Fibroblast of lung (primary cell): ENCODE results near the gene ABCA7. TPM values are rescaled to one million over a fixed set of nuclear protein-coding genes. Genes with fewer than 3 reads are reported as not detected.

Experiments used
- DNase-seq, 2 donors: peaks; one replicate each; pipeline versions ENCODE4 v3.0.0 to v3.0.0-alpha.2; 2010; ENCODE audit warnings: low read depth in 2 of 2
- H2AFZ ChIP-seq: 2 replicates; pipeline ENCODE4 v1.5.1; 2012; ENCODE audit warnings: low read length, control low read depth, inconsistent platforms
- H3K27ac ChIP-seq: 2 replicates; pipeline ENCODE4 v1.5.1; 2011; ENCODE audit warnings: low read length, control low read depth; ENCODE audit not compliant: insufficient read depth
- H3K27me3 ChIP-seq: 2 replicates; pipeline ENCODE4 v1.5.1; 2011; ENCODE audit warnings: mild to moderate bottlenecking, low read length; ENCODE audit not compliant: control insufficient read depth, insufficient read depth
- H3K36me3 ChIP-seq: 2 replicates; pipeline ENCODE4 v1.5.1; 2011; ENCODE audit warnings: low read length; ENCODE audit not compliant: control insufficient read depth, insufficient read depth
- H3K4me1 ChIP-seq: 2 replicates; pipeline ENCODE4 v1.5.1; 2011; ENCODE audit warnings: low read length; ENCODE audit not compliant: control insufficient read depth, insufficient read depth; ENCODE audit errors: extremely low read depth
- H3K4me2 ChIP-seq: 2 replicates; pipeline ENCODE4 v1.5.1; 2011; ENCODE audit warnings: low read length, control low read depth; ENCODE audit not compliant: insufficient read depth; ENCODE audit errors: extremely low read depth
- H3K4me3 ChIP-seq, 4 experiments: fragments of 200-600 bp in 1 of 4; sonication (generic) in 1 of 4; replicated peaks in 1 of 4; 2 replicates each; pipeline ENCODE4 v1.5.1; 2011 to 2016; ENCODE audit warnings: low read length in 4 of 4, low read depth in 3 of 4, mild to moderate bottlenecking in 3 of 4, control low read depth in 2 of 4, inconsistent platforms in 1 of 4, mixed read lengths in 1 of 4; ENCODE audit not compliant: insufficient read depth in 1 of 4; ENCODE audit errors: control extremely low read depth in 1 of 4
- H3K79me2 ChIP-seq: 2 replicates; pipeline ENCODE4 v1.5.1; 2012; ENCODE audit warnings: mild to moderate bottlenecking, low read length, inconsistent platforms; ENCODE audit not compliant: control insufficient read depth, insufficient read depth
- H3K9ac ChIP-seq: 2 replicates; pipeline ENCODE4 v1.5.1; 2011; ENCODE audit warnings: mild to moderate bottlenecking, low read length, control low read depth; ENCODE audit not compliant: insufficient read depth
- H3K9me3 ChIP-seq: 2 replicates; pipeline ENCODE4 v1.5.1; 2012; ENCODE audit warnings: low read depth, low read length; ENCODE audit not compliant: control insufficient read depth, insufficient read depth
- H4K20me1 ChIP-seq: 2 replicates; pipeline ENCODE4 v1.5.1; 2011; ENCODE audit warnings: low read length; ENCODE audit not compliant: control insufficient read depth, insufficient read depth; ENCODE audit errors: extremely low read depth
- EZH2 ChIP-seq: IDR thresholded peaks from 2 replicates; pipeline ENCODE4 v1.5.1; 2012; ENCODE audit warnings: low read length, control low read depth, mild to moderate bottlenecking; ENCODE audit errors: missing control alignments
- polyA plus RNA-seq, 2 donors: library from polyadenylated mRNA; depleted of rRNA in 1 of 2; stranded (reverse) in 1 of 2; unstranded in 1 of 2; fragments of >200 nt; gene quantifications; 2 replicates each; pipeline ENCODE4 v1.2.1, GENCODE V29; 2011 to 2012; ENCODE audit warnings: missing spikeins in 1 of 2
- total RNA-seq: library from RNA; depleted of rRNA; stranded (reverse); fragments of >200 nt; gene quantifications from 2 replicates; pipeline ENCODE4 v1.2.1, GENCODE V29; 2014
- TF ChIP-seq, protein P1 (sequence below), 2 donors: IDR thresholded peaks in 1 of 2; conservative IDR thresholded peaks in 1 of 2; 1 replicate in 1 of 2; 2 replicates in 1 of 2; pipeline ENCODE4 v1.5.1; 2011 to 2012; ENCODE audit warnings: low read length in 2 of 2, control low read depth in 1 of 2, inconsistent platforms in 1 of 2, low read depth in 1 of 2, mild to moderate bottlenecking in 1 of 2

The ABCA7 gene
- total and polyA plus RNA-seq, 2 donors (not counting 1 experiment from before 2014, with no cell fraction given), result 2.2 to 9.7 TPM

- Histone ChIP-seq H3K4me2 (no peak overlapping the region), H3K9ac (peak overlapping the region; percentile 7), H3K79me2 (no peaks in the 10 kb centered on the region)
These were observed 3.0 kb downstream of the ABCA7 start for GRCh38 chr19:1042689-1043511.

GRCh38 chr19:1045247-1045603 lies 5.3 kb downstream of the ABCA7 start:
- Histone ChIP-seq H4K20me1 (no peaks in the 10 kb centered on the region), H3K27ac (no peak overlapping the region), H2AFZ (no peak overlapping the region), H3K4me2 (no peak overlapping the region), H3K9me3 (no peaks in the 10 kb centered on the region), H3K4me1 (peaks cover 21% of the 10 kb centered on the region), H3K36me3 (peaks cover 2% of the 10 kb centered on the region), H3K4me3 (no peak overlapping the region), H3K27me3 (no peaks in the 10 kb centered on the region), H3K79me2 (no peaks in the 10 kb centered on the region), H3K9ac (no peak overlapping the region)
- TF ChIP-seq EZH2, result no peak
- TF ChIP-seq, protein P1, sequence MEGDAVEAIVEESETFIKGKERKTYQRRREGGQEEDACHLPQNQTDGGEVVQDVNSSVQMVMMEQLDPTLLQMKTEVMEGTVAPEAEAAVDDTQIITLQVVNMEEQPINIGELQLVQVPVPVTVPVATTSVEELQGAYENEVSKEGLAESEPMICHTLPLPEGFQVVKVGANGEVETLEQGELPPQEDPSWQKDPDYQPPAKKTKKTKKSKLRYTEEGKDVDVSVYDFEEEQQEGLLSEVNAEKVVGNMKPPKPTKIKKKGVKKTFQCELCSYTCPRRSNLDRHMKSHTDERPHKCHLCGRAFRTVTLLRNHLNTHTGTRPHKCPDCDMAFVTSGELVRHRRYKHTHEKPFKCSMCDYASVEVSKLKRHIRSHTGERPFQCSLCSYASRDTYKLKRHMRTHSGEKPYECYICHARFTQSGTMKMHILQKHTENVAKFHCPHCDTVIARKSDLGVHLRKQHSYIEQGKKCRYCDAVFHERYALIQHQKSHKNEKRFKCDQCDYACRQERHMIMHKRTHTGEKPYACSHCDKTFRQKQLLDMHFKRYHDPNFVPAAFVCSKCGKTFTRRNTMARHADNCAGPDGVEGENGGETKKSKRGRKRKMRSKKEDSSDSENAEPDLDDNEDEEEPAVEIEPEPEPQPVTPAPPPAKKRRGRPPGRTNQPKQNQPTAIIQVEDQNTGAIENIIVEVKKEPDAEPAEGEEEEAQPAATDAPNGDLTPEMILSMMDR (conservative IDR thresholded peaks at IDR 0.05 in 1 of 2, IDR thresholded peaks at IDR 0.05 in 1 of 2; ENCODE audit: low read depth in 1 of 2, low read length in 2 of 2), result no peak
- DNase-seq, result no peak

More at GRCh38 chr19:1042689-1043511, 3.0 kb downstream of the ABCA7 start:
- H4K20me1 ChIP-seq, result no peaks in the 10 kb centered on the region
- H3K4me1 ChIP-seq, result peaks cover 23% of the 10 kb centered on the region
- DNase-seq, result peak in 1 of 2 donors; percentile 22
- TF ChIP-seq, protein P1 (conservative IDR thresholded peaks at IDR 0.05 in 1 of 2, IDR thresholded peaks at IDR 0.05 in 1 of 2; ENCODE audit: low read depth in 1 of 2, low read length in 2 of 2), result no peak
- TF ChIP-seq EZH2, result no peak
- H3K27me3 ChIP-seq, result no peaks in the 10 kb centered on the region
- no peak overlapping the region for H3K4me3 ChIP-seq
- H3K36me3 ChIP-seq, result peaks cover 11% of the 10 kb centered on the region
- H3K9me3 ChIP-seq, result no peaks in the 10 kb centered on the region
- no peak overlapping the region for H2AFZ ChIP-seq
- H3K27ac ChIP-seq, result peak overlapping the region; percentile 44

DNA sequence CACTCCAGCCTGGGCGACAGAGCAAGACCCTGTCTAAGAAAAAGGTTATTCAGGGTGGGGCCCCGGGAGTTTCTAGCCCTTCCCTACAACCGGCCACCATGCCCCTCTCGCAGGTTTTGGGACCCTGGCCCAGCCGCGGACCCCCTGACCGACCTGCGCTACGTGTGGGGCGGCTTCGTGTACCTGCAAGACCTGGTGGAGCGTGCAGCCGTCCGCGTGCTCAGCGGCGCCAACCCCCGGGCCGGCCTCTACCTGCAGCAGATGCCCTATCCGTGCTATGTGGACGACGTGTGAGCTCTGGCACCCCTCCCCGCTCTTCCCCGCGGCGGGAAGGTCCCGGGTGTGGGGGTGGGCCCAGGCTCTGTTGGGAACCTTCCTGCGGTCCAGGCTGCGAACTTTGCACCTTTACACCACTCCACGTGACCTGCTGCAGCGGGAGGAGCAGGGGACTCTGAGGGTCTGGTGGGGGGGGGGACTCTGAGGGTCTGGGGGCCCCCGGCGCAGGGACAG lies 6.3 kb downstream of the ABCA7 start:
- Histone ChIP-seq H3K4me2 (no peak overlapping the region), H3K9me3 (no peaks in the 10 kb centered on the region), H3K36me3 (peaks cover 2% of the 10 kb centered on the region), H4K20me1 (no peaks in the 10 kb centered on the region), H3K27ac (no peak overlapping the region), H3K9ac (no peak overlapping the region), H2AFZ (no peak overlapping the region), H3K79me2 (no peaks in the 10 kb centered on the region), H3K4me1 (peaks cover 16% of the 10 kb centered on the region), H3K27me3 (no peaks in the 10 kb centered on the region), H3K4me3 (no peak overlapping the region)
- no peak for DNase-seq
- TF ChIP-seq, protein P1 (conservative IDR thresholded peaks at IDR 0.05 in 1 of 2, IDR thresholded peaks at IDR 0.05 in 1 of 2; ENCODE audit: low read depth in 1 of 2, low read length in 2 of 2), result no peak
- no peak for TF ChIP-seq EZH2
